ENCODE measurements around the gene RHBDF1.

DNA sequence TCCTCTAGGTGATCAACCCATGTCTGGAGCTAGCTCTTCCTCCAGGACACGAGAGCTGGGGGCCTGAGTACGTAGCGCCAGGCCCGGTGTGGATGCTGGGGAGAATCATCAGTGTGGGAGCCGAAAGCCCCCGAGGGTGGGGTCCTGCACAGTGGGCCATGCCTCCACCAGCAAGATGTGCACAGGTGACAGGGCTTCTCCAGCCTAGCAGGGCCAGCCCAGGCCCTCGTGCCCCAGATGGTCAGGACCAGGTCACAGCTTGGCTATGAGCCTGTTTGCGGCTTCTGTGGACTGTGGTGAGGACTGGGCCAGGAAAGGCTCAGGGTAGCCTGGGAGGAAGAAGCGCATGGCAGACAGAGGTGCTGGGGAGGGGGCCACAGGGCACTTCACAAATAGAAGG is 13.4 kb upstream of the RHBDF1 start:
- TF ChIP-seq, protein P1, sequence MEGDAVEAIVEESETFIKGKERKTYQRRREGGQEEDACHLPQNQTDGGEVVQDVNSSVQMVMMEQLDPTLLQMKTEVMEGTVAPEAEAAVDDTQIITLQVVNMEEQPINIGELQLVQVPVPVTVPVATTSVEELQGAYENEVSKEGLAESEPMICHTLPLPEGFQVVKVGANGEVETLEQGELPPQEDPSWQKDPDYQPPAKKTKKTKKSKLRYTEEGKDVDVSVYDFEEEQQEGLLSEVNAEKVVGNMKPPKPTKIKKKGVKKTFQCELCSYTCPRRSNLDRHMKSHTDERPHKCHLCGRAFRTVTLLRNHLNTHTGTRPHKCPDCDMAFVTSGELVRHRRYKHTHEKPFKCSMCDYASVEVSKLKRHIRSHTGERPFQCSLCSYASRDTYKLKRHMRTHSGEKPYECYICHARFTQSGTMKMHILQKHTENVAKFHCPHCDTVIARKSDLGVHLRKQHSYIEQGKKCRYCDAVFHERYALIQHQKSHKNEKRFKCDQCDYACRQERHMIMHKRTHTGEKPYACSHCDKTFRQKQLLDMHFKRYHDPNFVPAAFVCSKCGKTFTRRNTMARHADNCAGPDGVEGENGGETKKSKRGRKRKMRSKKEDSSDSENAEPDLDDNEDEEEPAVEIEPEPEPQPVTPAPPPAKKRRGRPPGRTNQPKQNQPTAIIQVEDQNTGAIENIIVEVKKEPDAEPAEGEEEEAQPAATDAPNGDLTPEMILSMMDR (IDR thresholded peaks at IDR 0.05; ENCODE audit: low read depth, low read length, poor library complexity, severe bottlenecking): no peak
- no peak for TF ChIP-seq EZH2phosphoT487 (IDR thresholded peaks at IDR 0.05; ENCODE audit: borderline replicate concordance, low read length)
